Activated CD4-positive, alpha-beta T cell treated with anti-CD3 and anti-CD28 coated beads, Interleukin-2, amount 50 U/mL, for 24 hours (primary cell): ENCODE measurements around the gene EOLA1.
"Not testable (repeated sequence)": the region's sequence is repeated elsewhere in the genome, so short reads cannot be mapped to it uniquely, and the experiment has no call there.

Source experiments
- DNase-seq, 2 donors: peaks; one replicate each; pipeline ENCODE4 v3.0.0-alpha.2; 2020; ENCODE audit warnings: low read depth in 1 of 2, low spot score in 1 of 2

Gene EOLA1

GRCh38 chrX:149540621-149541520, at the start of gene EOLA1:
Gene EOLA1 (plus strand): TSS chrX:149541012. CDS start chrX:149545631, 4,619 bp downstream.
- DNase-seq = peak; percentile 73 to 81

- no peak for DNase-seq
These were observed 49.0 kb upstream of the EOLA1 start for GRCh38 chrX:149491812-149492211.

- DNase-seq = no peak
These were observed 46.9 kb upstream of the EOLA1 start for GRCh38 chrX:149493567-149494562.

GRCh38 chrX:149494844-149495565, 45.8 kb upstream of the EOLA1 start:
- no peak for DNase-seq

- DNase-seq = no peak
These were observed 45.2 kb upstream of the EOLA1 start for GRCh38 chrX:149495573-149496071.

- no peak for DNase-seq
These were observed 43.8 kb upstream of the EOLA1 start for GRCh38 chrX:149497054-149497453.

GRCh38 chrX:149497626-149498025, 43.2 kb upstream of the EOLA1 start:
- DNase-seq = no peak

GRCh38 chrX:149498767-149499166, 42.0 kb upstream of the EOLA1 start:
- DNase-seq = no peak

GRCh38 chrX:149499766-149500165, 41.0 kb upstream of the EOLA1 start:
- no peak for DNase-seq

- not testable (repeated sequence) for DNase-seq
These were observed 37.9 kb upstream of the EOLA1 start for GRCh38 chrX:149502923-149503322.

- DNase-seq = peak; percentile 5 to 51
These were observed 37.4 kb upstream of the EOLA1 start for GRCh38 chrX:149503446-149503845.

GRCh38 chrX:149504226-149504914, 36.4 kb upstream of the EOLA1 start:
- peak in 1 of 2 donors; percentile 9 for DNase-seq

GRCh38 chrX:149504915-149505651, 35.7 kb upstream of the EOLA1 start, which contains the start of gene IDS:
Gene IDS (minus strand): TSS chrX:149505306. CDS start chrX:149505137, 169 bp downstream.
- peak; percentile 48 to 63 for DNase-seq

GRCh38 chrX:149505671-149506070, 35.1 kb upstream of the EOLA1 start:
- DNase-seq = no peak

- no peak for DNase-seq
These were observed 34.5 kb upstream of the EOLA1 start for GRCh38 chrX:149506349-149506748.

GRCh38 chrX:149508467-149508866, 32.3 kb upstream of the EOLA1 start:
- DNase-seq = no peak

- no peak for DNase-seq
These were observed 30.4 kb upstream of the EOLA1 start for GRCh38 chrX:149510386-149510785.

- DNase-seq = no peak
These were observed 29.7 kb upstream of the EOLA1 start for GRCh38 chrX:149511081-149511480.

GRCh38 chrX:149512225-149512885, 28.5 kb upstream of the EOLA1 start:
- peak in 1 of 2 donors; percentile 32 for DNase-seq
